WTC11 (cell line): ENCODE results near the gene ARSB. TPM values are rescaled to one million over a fixed set of nuclear protein-coding genes. Genes with fewer than 3 reads are reported as not detected.

Experiments used
- ATAC-seq: fragments of 200-7000 bp; cut with Tn5 transposase; 2 replicates; pipeline ENCODE4 v1.10.0; 2021; ENCODE audit warnings: mild to moderate bottlenecking, moderate library complexity
- CTCF ChIA-PET: fragments of 300-600 bp; sonication (Branson Sonifier 250); formaldehyde crosslinking; loops from one replicate; lab custom pipeline; 2021; ENCODE audit warnings: antibody characterized with exemption; lab: Charles Lee
- POLR2A ChIA-PET: fragments of 350-600 bp; sonication (Branson Sonifier 250); formaldehyde crosslinking; loops from one replicate; lab custom pipeline; 2021; ENCODE audit warnings: antibody characterized with exemption; lab: Charles Lee
- DNase-seq: peaks from one replicate; pipeline ENCODE4 v3.0.0; 2021; ENCODE audit warnings: low spot score
- H3K27ac Mint-ChIP-seq: 2 replicates; pipeline ENCODE4 v1.8.0; 2021; ENCODE audit warnings: mixed read lengths
- H3K27me3 Mint-ChIP-seq: 2 replicates; pipeline ENCODE4 v1.8.0; 2021; ENCODE audit warnings: low read depth, mild to moderate bottlenecking, moderate library complexity, mixed read lengths
- H3K36me3 Mint-ChIP-seq: 2 replicates; pipeline ENCODE4 v1.8.0; 2021; ENCODE audit warnings: mixed read lengths
- H3K4me1 Mint-ChIP-seq: 2 replicates; pipeline ENCODE4 v1.8.0; 2022; ENCODE audit warnings: mixed read lengths
- H3K4me3 Mint-ChIP-seq: 2 replicates; pipeline ENCODE4 v1.8.0; 2021; ENCODE audit warnings: mild to moderate bottlenecking, moderate library complexity, mixed read lengths
- H3K9me3 Mint-ChIP-seq: 2 replicates; pipeline ENCODE4 v1.8.0; 2021; ENCODE audit warnings: mixed read lengths
- CBFB ChIP-seq: sonication (generic); formaldehyde crosslinking; IDR thresholded peaks from 2 replicates; pipeline ENCODE4 v1.8.1; 2022; ENCODE audit warnings: mild to moderate bottlenecking, low read depth, missing genetic modification reagents
- FOXP1 ChIP-seq: sonication (generic); formaldehyde crosslinking; IDR thresholded peaks from 2 replicates; pipeline ENCODE4 v1.8.0; 2022; ENCODE audit warnings: missing genetic modification reagents, mild to moderate bottlenecking, moderate library complexity, borderline replicate concordance
- NFE2L1 ChIP-seq: sonication (generic); formaldehyde crosslinking; IDR thresholded peaks from 2 replicates; pipeline ENCODE4 v1.8.1; 2023; ENCODE audit warnings: missing genetic modification reagents
- OVOL2 ChIP-seq: fragments of 250-450 bp; sonication (Bioruptor Pico); IDR thresholded peaks from 2 replicates; pipeline ENCODE4 v1.9.0; 2021; ENCODE audit warnings: mild to moderate bottlenecking, borderline replicate concordance
- SMAD3 ChIP-seq: sonication (generic); formaldehyde crosslinking; IDR thresholded peaks from 2 replicates; pipeline ENCODE4 v1.8.0; 2022; ENCODE audit warnings: missing genetic modification reagents, mild to moderate bottlenecking, borderline replicate concordance
- ZNF121 ChIP-seq: sonication (generic); formaldehyde crosslinking; IDR thresholded peaks from 2 replicates; pipeline ENCODE4 v1.8.0; 2023; ENCODE audit warnings: missing genetic modification reagents
- ZNF263 ChIP-seq: sonication (generic); formaldehyde crosslinking; IDR thresholded peaks from 2 replicates; pipeline ENCODE4 v1.8.1; 2022; ENCODE audit warnings: low read depth, mild to moderate bottlenecking, moderate library complexity, missing genetic modification reagents
- total RNA-seq: library from RNA; stranded (reverse); gene quantifications from 3 replicates; pipeline ENCODE4 v1.2.3, GENCODE V29; 2021
- TF ChIP-seq, protein P1 (sequence below): sonication (generic); formaldehyde crosslinking; IDR thresholded peaks from 2 replicates; pipeline ENCODE4 v1.8.0; 2022; ENCODE audit warnings: mild to moderate bottlenecking, missing genetic modification reagents
- TF ChIP-seq, protein P2 (sequence below): sonication (generic); formaldehyde crosslinking; IDR thresholded peaks from 2 replicates; pipeline ENCODE4 v1.8.0; 2023; ENCODE audit warnings: mild to moderate bottlenecking, missing genetic modification reagents
- TF ChIP-seq, protein P3 (sequence below): sonication (generic); formaldehyde crosslinking; conservative IDR thresholded peaks from 2 replicates; pipeline ENCODE4 v1.8.1; 2023; ENCODE audit warnings: mild to moderate bottlenecking, low read depth, missing genetic modification reagents, moderate library complexity
- TF ChIP-seq, protein P4 (sequence below): fragments of 200-600 bp; IDR thresholded peaks from 2 replicates; pipeline ENCODE4 v1.8.0; 2022; ENCODE audit warnings: antibody characterized with exemption
- TF ChIP-seq, protein P5 (sequence below): sonication (generic); formaldehyde crosslinking; IDR thresholded peaks from 2 replicates; pipeline ENCODE4 v1.8.0; 2022; ENCODE audit warnings: mild to moderate bottlenecking, missing genetic modification reagents
- TF ChIP-seq, protein P6 (sequence below): sonication (generic); formaldehyde crosslinking; IDR thresholded peaks from 2 replicates; pipeline ENCODE4 v1.8.1; 2022; ENCODE audit warnings: mild to moderate bottlenecking, moderate library complexity, missing genetic modification reagents
- TF ChIP-seq, protein P7 (sequence below): sonication (generic); formaldehyde crosslinking; conservative IDR thresholded peaks from 2 replicates; pipeline ENCODE4 v1.8.1; 2022; ENCODE audit warnings: mild to moderate bottlenecking, missing genetic modification reagents

The ARSB gene
- total RNA-seq, 1 experiment from 2014 or later, result 9.7 TPM

DNA sequence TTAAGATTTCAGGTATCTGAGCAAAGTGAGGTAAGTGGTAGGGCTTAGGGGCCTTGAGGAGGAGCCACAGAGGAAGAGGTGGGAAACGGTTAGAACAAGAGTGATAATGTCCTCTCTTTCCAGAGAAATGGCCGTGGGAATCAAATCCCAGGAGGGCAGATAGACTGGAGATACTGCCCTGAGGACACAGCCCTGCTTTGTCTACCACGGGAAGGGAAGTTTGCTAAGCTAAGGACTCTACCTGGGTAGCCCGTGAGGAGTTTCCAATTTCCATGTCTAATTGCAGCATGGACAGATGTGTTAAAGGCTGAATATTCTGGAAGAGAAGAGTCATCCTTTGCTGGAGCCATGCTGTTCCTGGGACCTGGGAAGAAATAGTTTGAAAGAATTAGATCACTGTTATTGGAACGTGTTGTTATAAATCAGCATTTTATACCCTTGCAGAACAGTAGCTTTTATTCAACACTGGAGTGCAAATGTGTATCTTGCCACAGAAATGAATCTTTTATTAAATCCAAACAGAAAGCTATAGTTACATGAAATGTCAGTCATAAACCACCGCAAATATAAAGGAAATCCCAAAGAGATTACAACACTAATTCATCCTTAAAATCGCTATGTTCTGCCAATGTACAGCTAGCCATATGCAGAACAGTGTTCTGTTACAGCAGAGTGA lies 203.4 kb downstream of the ARSB start:
- POLR2A ChIA-PET, result no interaction called here
- H3K36me3 Mint-ChIP-seq, result no peaks in the 10 kb centered on the region
- CTCF ChIA-PET, result interaction anchor here (1.1 kb wide), 1 partner anchor 118 kb away, joined by 3 read pairs; no protein-coding TSS in a partner anchor

More for the DNA sequence above, 203.4 kb downstream of the ARSB start:
- H3K4me3 Mint-ChIP-seq, result no peak overlapping the region
- DNase-seq (no peak), ATAC-seq (no peak)
- peaks cover 13% of the 10 kb centered on the region for H3K4me1 Mint-ChIP-seq
- TF ChIP-seq SMAD3, result no peak
- TF ChIP-seq, protein P1, sequence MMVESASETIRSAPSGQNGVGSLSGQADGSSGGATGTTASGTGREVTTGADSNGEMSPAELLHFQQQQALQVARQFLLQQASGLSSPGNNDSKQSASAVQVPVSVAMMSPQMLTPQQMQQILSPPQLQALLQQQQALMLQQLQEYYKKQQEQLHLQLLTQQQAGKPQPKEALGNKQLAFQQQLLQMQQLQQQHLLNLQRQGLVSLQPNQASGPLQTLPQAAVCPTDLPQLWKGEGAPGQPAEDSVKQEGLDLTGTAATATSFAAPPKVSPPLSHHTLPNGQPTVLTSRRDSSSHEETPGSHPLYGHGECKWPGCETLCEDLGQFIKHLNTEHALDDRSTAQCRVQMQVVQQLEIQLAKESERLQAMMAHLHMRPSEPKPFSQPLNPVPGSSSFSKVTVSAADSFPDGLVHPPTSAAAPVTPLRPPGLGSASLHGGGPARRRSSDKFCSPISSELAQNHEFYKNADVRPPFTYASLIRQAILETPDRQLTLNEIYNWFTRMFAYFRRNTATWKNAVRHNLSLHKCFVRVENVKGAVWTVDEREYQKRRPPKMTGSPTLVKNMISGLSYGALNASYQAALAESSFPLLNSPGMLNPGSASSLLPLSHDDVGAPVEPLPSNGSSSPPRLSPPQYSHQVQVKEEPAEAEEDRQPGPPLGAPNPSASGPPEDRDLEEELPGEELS (CRISPR knock-in tag), result no peak
- no peak for TF ChIP-seq ZNF263 (CRISPR knock-in tag)
- no peak for TF ChIP-seq ZNF121 (CRISPR knock-in tag)
- TF ChIP-seq NFE2L1, result no peak
- no peak for TF ChIP-seq FOXP1 (CRISPR knock-in tag)
- TF ChIP-seq, protein P2, sequence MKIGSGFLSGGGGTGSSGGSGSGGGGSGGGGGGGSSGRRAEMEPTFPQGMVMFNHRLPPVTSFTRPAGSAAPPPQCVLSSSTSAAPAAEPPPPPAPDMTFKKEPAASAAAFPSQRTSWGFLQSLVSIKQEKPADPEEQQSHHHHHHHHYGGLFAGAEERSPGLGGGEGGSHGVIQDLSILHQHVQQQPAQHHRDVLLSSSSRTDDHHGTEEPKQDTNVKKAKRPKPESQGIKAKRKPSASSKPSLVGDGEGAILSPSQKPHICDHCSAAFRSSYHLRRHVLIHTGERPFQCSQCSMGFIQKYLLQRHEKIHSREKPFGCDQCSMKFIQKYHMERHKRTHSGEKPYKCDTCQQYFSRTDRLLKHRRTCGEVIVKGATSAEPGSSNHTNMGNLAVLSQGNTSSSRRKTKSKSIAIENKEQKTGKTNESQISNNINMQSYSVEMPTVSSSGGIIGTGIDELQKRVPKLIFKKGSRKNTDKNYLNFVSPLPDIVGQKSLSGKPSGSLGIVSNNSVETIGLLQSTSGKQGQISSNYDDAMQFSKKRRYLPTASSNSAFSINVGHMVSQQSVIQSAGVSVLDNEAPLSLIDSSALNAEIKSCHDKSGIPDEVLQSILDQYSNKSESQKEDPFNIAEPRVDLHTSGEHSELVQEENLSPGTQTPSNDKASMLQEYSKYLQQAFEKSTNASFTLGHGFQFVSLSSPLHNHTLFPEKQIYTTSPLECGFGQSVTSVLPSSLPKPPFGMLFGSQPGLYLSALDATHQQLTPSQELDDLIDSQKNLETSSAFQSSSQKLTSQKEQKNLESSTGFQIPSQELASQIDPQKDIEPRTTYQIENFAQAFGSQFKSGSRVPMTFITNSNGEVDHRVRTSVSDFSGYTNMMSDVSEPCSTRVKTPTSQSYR (CRISPR knock-in tag), result no peak
- TF ChIP-seq, protein P3, sequence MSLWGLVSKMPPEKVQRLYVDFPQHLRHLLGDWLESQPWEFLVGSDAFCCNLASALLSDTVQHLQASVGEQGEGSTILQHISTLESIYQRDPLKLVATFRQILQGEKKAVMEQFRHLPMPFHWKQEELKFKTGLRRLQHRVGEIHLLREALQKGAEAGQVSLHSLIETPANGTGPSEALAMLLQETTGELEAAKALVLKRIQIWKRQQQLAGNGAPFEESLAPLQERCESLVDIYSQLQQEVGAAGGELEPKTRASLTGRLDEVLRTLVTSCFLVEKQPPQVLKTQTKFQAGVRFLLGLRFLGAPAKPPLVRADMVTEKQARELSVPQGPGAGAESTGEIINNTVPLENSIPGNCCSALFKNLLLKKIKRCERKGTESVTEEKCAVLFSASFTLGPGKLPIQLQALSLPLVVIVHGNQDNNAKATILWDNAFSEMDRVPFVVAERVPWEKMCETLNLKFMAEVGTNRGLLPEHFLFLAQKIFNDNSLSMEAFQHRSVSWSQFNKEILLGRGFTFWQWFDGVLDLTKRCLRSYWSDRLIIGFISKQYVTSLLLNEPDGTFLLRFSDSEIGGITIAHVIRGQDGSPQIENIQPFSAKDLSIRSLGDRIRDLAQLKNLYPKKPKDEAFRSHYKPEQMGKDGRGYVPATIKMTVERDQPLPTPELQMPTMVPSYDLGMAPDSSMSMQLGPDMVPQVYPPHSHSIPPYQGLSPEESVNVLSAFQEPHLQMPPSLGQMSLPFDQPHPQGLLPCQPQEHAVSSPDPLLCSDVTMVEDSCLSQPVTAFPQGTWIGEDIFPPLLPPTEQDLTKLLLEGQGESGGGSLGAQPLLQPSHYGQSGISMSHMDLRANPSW, result no peak
- TF ChIP-seq, protein P4, sequence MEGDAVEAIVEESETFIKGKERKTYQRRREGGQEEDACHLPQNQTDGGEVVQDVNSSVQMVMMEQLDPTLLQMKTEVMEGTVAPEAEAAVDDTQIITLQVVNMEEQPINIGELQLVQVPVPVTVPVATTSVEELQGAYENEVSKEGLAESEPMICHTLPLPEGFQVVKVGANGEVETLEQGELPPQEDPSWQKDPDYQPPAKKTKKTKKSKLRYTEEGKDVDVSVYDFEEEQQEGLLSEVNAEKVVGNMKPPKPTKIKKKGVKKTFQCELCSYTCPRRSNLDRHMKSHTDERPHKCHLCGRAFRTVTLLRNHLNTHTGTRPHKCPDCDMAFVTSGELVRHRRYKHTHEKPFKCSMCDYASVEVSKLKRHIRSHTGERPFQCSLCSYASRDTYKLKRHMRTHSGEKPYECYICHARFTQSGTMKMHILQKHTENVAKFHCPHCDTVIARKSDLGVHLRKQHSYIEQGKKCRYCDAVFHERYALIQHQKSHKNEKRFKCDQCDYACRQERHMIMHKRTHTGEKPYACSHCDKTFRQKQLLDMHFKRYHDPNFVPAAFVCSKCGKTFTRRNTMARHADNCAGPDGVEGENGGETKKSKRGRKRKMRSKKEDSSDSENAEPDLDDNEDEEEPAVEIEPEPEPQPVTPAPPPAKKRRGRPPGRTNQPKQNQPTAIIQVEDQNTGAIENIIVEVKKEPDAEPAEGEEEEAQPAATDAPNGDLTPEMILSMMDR, result no peak
- TF ChIP-seq, protein P5, sequence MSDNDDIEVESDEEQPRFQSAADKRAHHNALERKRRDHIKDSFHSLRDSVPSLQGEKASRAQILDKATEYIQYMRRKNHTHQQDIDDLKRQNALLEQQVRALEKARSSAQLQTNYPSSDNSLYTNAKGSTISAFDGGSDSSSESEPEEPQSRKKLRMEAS (CRISPR knock-in tag), result no peak
- TF ChIP-seq, protein P6, sequence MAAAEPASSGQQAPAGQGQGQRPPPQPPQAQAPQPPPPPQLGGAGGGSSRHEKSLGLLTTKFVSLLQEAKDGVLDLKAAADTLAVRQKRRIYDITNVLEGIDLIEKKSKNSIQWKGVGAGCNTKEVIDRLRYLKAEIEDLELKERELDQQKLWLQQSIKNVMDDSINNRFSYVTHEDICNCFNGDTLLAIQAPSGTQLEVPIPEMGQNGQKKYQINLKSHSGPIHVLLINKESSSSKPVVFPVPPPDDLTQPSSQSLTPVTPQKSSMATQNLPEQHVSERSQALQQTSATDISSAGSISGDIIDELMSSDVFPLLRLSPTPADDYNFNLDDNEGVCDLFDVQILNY (CRISPR knock-in tag), result no peak
- TF ChIP-seq, protein P7, sequence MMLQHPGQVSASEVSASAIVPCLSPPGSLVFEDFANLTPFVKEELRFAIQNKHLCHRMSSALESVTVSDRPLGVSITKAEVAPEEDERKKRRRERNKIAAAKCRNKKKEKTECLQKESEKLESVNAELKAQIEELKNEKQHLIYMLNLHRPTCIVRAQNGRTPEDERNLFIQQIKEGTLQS (CRISPR knock-in tag), result no peak
- no peak for TF ChIP-seq CBFB (CRISPR knock-in tag)
- no peak for TF ChIP-seq OVOL2 (CRISPR knock-in tag)
- H3K27ac Mint-ChIP-seq, result no peak overlapping the region
- no peaks in the 10 kb centered on the region for H3K9me3 Mint-ChIP-seq
- no peaks in the 10 kb centered on the region; the same call in 1 of the 2 replicates for H3K27me3 Mint-ChIP-seq
